Fibroblast of lung (primary cell): ENCODE measurements around the gene ATP1B1.

ENCODE experiments used
- CTCF ChIP-seq, 2 donors: IDR thresholded peaks in 1 of 2; conservative IDR thresholded peaks in 1 of 2; 1 replicate in 1 of 2; 2 replicates in 1 of 2; pipeline ENCODE4 v1.5.1; 2011 to 2012; ENCODE audit warnings: low read length in 2 of 2, control low read depth in 1 of 2, inconsistent platforms in 1 of 2, low read depth in 1 of 2, mild to moderate bottlenecking in 1 of 2
- EZH2 ChIP-seq: IDR thresholded peaks from 2 replicates; pipeline ENCODE4 v1.5.1; 2012; ENCODE audit warnings: low read length, control low read depth, mild to moderate bottlenecking; ENCODE audit errors: missing control alignments

GRCh38 chr1:169094897-169095569, 11.5 kb upstream of the ATP1B1 start:
- no peak for TF ChIP-seq EZH2
- no peak for TF ChIP-seq CTCF (conservative IDR thresholded peaks at IDR 0.05 in 1 of 2, IDR thresholded peaks at IDR 0.05 in 1 of 2; ENCODE audit: low read depth in 1 of 2, low read length in 2 of 2)
